Neural progenitor cell (in vitro differentiated cells): ENCODE results near the gene S1PR3. TPM values are rescaled to one million over a fixed set of nuclear protein-coding genes. Genes with fewer than 3 reads are reported as not detected.

Experiments used
- DNase-seq: peaks from one replicate; pipeline ENCODE4 v3.0.0-alpha.2; 2016; ENCODE audit warnings: low spot score
- H2AFZ ChIP-seq: fragments of 200-600 bp; sonication (generic); replicated peaks from 2 replicates; pipeline ENCODE4 v1.6.1; 2016; ENCODE audit warnings: antibody characterized with exemption
- H3F3A ChIP-seq: fragments of 200-600 bp; sonication (generic); 2 replicates; pipeline ENCODE4 v1.6.1; 2016; ENCODE audit warnings: antibody characterized with exemption, low read depth
- H3K27ac ChIP-seq: fragments of 200-600 bp; sonication (generic); 2 replicates; pipeline ENCODE4 v1.5.1; 2016; ENCODE audit warnings: mild to moderate bottlenecking
- H3K27me3 ChIP-seq: fragments of 200-600 bp; sonication (generic); 2 replicates; pipeline ENCODE4 v1.6.1; 2016; ENCODE audit warnings: mild to moderate bottlenecking, moderate library complexity
- H3K36me3 ChIP-seq: fragments of 200-600 bp; sonication (generic); 2 replicates; pipeline ENCODE4 v1.5.1; 2016
- H3K4me1 ChIP-seq: fragments of 200-600 bp; sonication (generic); 2 replicates; pipeline ENCODE4 v1.6.1; 2016; ENCODE audit warnings: mixed run types
- H3K4me2 ChIP-seq: fragments of 200-600 bp; sonication (generic); 2 replicates; pipeline ENCODE4 v1.6.1; 2016
- H3K4me3 ChIP-seq: fragments of 200-600 bp; sonication (generic); 2 replicates; pipeline ENCODE4 v1.5.1; 2016
- H3K79me2 ChIP-seq: fragments of 200-600 bp; sonication (generic); 2 replicates; pipeline ENCODE4 v1.6.1; 2016; ENCODE audit warnings: low read depth
- H3K9ac ChIP-seq: fragments of 200-600 bp; sonication (generic); 2 replicates; pipeline ENCODE4 v1.6.1; 2016
- H3K9me3 ChIP-seq: fragments of 200-600 bp; sonication (generic); 2 replicates; pipeline ENCODE4 v1.5.1; 2016; ENCODE audit warnings: low read depth
- H4K20me1 ChIP-seq: fragments of 200-600 bp; sonication (generic); 2 replicates; pipeline ENCODE4 v1.6.1; 2016; ENCODE audit warnings: low read depth
- H3K27ac Mint-ChIP-seq: 3 replicates; pipeline ENCODE4 v1.8.0; 2021; ENCODE audit warnings: mixed read lengths
- H3K27me3 Mint-ChIP-seq: 2 replicates; pipeline ENCODE4 v1.8.0; 2022; ENCODE audit warnings: low read depth, mild to moderate bottlenecking, inconsistent platforms, moderate library complexity, mixed read lengths; ENCODE audit not compliant: insufficient read depth
- H3K36me3 Mint-ChIP-seq: 3 replicates; pipeline ENCODE4 v1.8.0; 2021; ENCODE audit warnings: mixed read lengths
- H3K4me1 Mint-ChIP-seq: 3 replicates; pipeline ENCODE4 v1.8.0; 2021; ENCODE audit warnings: mixed read lengths
- H3K4me3 Mint-ChIP-seq: 3 replicates; pipeline ENCODE4 v1.8.0; 2021; ENCODE audit warnings: mild to moderate bottlenecking, moderate library complexity, mixed read lengths
- H3K9me3 Mint-ChIP-seq: 3 replicates; pipeline ENCODE4 v1.8.0; 2020; ENCODE audit warnings: mixed read lengths
- CTCF ChIP-seq: fragments of 200-600 bp; sonication (generic); IDR thresholded peaks from 2 replicates; pipeline ENCODE4 v1.5.1; 2017; ENCODE audit warnings: antibody characterized with exemption, mild to moderate bottlenecking
- EZH2 ChIP-seq: fragments of 200-600 bp; sonication (generic); IDR thresholded peaks from 2 replicates; pipeline ENCODE4 v1.6.1; 2017; ENCODE audit warnings: antibody characterized with exemption, mild to moderate bottlenecking, moderate library complexity
- EZH2phosphoT487 ChIP-seq: fragments of 200-600 bp; sonication (generic); IDR thresholded peaks from 2 replicates; pipeline ENCODE4 v1.6.1; 2017; ENCODE audit warnings: antibody characterized with exemption
- total RNA-seq: library from RNA; depleted of rRNA; stranded (reverse); fragments of >200 nt; gene quantifications from 2 replicates; pipeline ENCODE4 v1.2.3, GENCODE V29; 2015; ENCODE audit warnings: low replicate concordance

Gene S1PR3
- total RNA-seq, 1 donor from 2014 or later: 21.6 TPM

DNA sequence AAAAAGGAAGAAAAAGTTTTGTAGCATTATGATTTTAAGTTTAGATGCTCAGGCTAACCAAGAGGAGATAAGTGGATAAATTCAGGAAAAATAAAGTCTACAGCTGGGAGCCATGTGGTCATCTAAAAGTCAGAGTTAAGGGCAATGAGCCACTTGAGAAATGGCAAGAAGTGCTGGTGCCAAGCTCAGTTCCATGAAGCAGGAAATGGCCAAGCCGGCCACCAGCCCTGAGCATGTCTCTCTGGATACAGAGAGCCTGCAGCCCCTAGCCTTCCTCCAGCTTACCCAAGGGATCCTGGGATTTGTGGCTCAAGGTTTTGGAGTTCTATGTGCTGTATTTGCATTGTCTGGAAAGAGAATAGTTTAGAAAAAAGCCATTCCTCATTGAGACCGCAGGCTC lies 12.2 kb upstream of the S1PR3 start:
- no peak overlapping the region for H3K4me3 ChIP-seq
- H3K27ac Mint-ChIP-seq: no peak overlapping the region
- H3K9me3 ChIP-seq: no peaks in the 10 kb centered on the region
- peaks cover 3% of the 10 kb centered on the region for H3K36me3 Mint-ChIP-seq
- H3K4me3 Mint-ChIP-seq: no peak overlapping the region
- no peak overlapping the region for H3K4me2 ChIP-seq
- no peaks in the 10 kb centered on the region for H3K4me1 ChIP-seq
- peaks cover 20% of the 10 kb centered on the region for H3K9me3 Mint-ChIP-seq
- H3F3A ChIP-seq: peaks cover 19% of the 10 kb centered on the region
- H3K36me3 ChIP-seq: no peaks in the 10 kb centered on the region
- no peak overlapping the region for H3K9ac ChIP-seq
- no peaks in the 10 kb centered on the region for H3K79me2 ChIP-seq
- no peak for DNase-seq
- H4K20me1 ChIP-seq: no peaks in the 10 kb centered on the region
- H3K4me1 Mint-ChIP-seq: no peaks in the 10 kb centered on the region
- no peak overlapping the region for H2AFZ ChIP-seq
- H3K27ac ChIP-seq: no peak overlapping the region
- H3K27me3 Mint-ChIP-seq: no peaks in the 10 kb centered on the region
- H3K27me3 ChIP-seq: no peaks in the 10 kb centered on the region
- no peak for TF ChIP-seq EZH2
- no peak for TF ChIP-seq EZH2phosphoT487
- TF ChIP-seq CTCF: no peak

DNA sequence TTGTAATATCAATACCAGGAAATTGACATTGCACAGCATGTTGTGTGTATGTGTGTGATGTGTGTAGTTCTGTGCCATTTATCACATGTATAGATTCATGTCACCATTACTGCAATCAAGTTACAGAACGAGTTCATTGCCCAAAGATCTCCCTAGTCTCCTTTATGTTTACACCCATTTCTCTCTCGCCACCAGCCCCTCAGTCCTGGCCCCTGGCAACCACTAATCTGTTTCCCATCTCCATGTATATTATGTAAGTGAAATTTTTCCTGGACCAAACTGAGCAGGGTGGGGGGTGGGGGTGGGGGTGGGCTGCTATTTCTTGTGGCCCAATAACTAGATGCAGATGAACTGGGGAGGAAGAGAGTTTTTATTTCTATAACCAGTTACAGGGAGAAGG lies 11.5 kb upstream of the S1PR3 start:
- Histone ChIP-seq H3K9ac (no peak overlapping the region), H3K4me2 (no peak overlapping the region), H3F3A (peaks cover 13% of the 10 kb centered on the region), H3K79me2 (no peaks in the 10 kb centered on the region), H3K27me3 (no peaks in the 10 kb centered on the region), H3K4me3 (no peak overlapping the region), H2AFZ (no peak overlapping the region), H3K27ac (no peak overlapping the region), H3K36me3 (no peaks in the 10 kb centered on the region), H4K20me1 (no peaks in the 10 kb centered on the region), H3K9me3 (no peaks in the 10 kb centered on the region), H3K4me1 (no peaks in the 10 kb centered on the region)
- H3K36me3 Mint-ChIP-seq: peaks cover 3% of the 10 kb centered on the region
- no peaks in the 10 kb centered on the region for H3K4me1 Mint-ChIP-seq
- H3K9me3 Mint-ChIP-seq: peaks cover 20% of the 10 kb centered on the region
- TF ChIP-seq EZH2 (no peak), CTCF (no peak), EZH2phosphoT487 (no peak)
- H3K4me3 Mint-ChIP-seq: no peak overlapping the region
- no peaks in the 10 kb centered on the region for H3K27me3 Mint-ChIP-seq
- DNase-seq: no peak
- H3K27ac Mint-ChIP-seq: no peak overlapping the region

- peaks cover 13% of the 10 kb centered on the region for H3F3A ChIP-seq
- no peak overlapping the region for H3K4me3 ChIP-seq
- no peaks in the 10 kb centered on the region for H3K9me3 ChIP-seq
- Mint-ChIP-seq H3K27ac (no peak overlapping the region), H3K4me1 (no peaks in the 10 kb centered on the region), H3K27me3 (no peaks in the 10 kb centered on the region), H3K36me3 (peaks cover 3% of the 10 kb centered on the region), H3K4me3 (no peak overlapping the region), H3K9me3 (peaks cover 20% of the 10 kb centered on the region)
- H3K4me2 ChIP-seq: no peak overlapping the region
- TF ChIP-seq EZH2: no peak
- TF ChIP-seq CTCF: no peak
- no peaks in the 10 kb centered on the region for H3K4me1 ChIP-seq
- H3K79me2 ChIP-seq: no peaks in the 10 kb centered on the region
- DNase-seq: no peak
- H3K36me3 ChIP-seq: no peaks in the 10 kb centered on the region
- H3K27me3 ChIP-seq: no peaks in the 10 kb centered on the region
- no peak overlapping the region for H3K9ac ChIP-seq
- no peaks in the 10 kb centered on the region for H4K20me1 ChIP-seq
- peak overlapping the region; percentile 30 for H3K27ac ChIP-seq
- H2AFZ ChIP-seq: no peak overlapping the region
These were observed 10.5 kb upstream of the S1PR3 start for GRCh38 chr9:88980740-88981203.
